Stimulated activated naive B cell treated with anti-CD40 and anti-IgM and Interleukin-4, amounts not matched to agents 10 μg/mL and 1 μg/mL and 100 μg/mL, for 72 hours (primary cell): ENCODE results near the gene MYO1B.

Experiments
- ATAC-seq, 2 donors: fragments of 150-1000 bp; cut with Tn5 transposase; replicated peaks; 2 replicates each; pipeline ENCODE4 v1.10.0; 2021; ENCODE audit warnings: moderate library complexity in 1 of 2
- DNase-seq: peaks from one replicate; pipeline ENCODE4 v3.0.0; 2021
- H3K27ac Mint-ChIP-seq: one replicate; pipeline ENCODE4 v1.8.0; 2022; ENCODE audit warnings: mild to moderate bottlenecking, mixed read lengths
- H3K27me3 Mint-ChIP-seq, 2 donors: one replicate each; pipeline ENCODE4 v1.8.0; 2022; ENCODE audit warnings: mixed read lengths in 2 of 2
- H3K36me3 Mint-ChIP-seq, 2 donors: one replicate each; pipeline ENCODE4 v1.8.0; 2022; ENCODE audit warnings: mixed read lengths in 2 of 2, mild to moderate bottlenecking in 1 of 2
- H3K4me1 Mint-ChIP-seq, 2 donors: one replicate each; pipeline ENCODE4 v1.8.0; 2022; ENCODE audit warnings: mixed read lengths in 2 of 2, mild to moderate bottlenecking in 1 of 2
- H3K4me3 Mint-ChIP-seq, 2 donors: one replicate each; pipeline ENCODE4 v1.8.0; 2022; ENCODE audit warnings: mild to moderate bottlenecking in 2 of 2, mixed read lengths in 2 of 2, moderate library complexity in 1 of 2
- H3K9me3 Mint-ChIP-seq, 2 donors: one replicate each; pipeline ENCODE4 v1.8.0; 2022; ENCODE audit warnings: mixed read lengths in 2 of 2, mild to moderate bottlenecking in 1 of 2

MYO1B gene

DNA sequence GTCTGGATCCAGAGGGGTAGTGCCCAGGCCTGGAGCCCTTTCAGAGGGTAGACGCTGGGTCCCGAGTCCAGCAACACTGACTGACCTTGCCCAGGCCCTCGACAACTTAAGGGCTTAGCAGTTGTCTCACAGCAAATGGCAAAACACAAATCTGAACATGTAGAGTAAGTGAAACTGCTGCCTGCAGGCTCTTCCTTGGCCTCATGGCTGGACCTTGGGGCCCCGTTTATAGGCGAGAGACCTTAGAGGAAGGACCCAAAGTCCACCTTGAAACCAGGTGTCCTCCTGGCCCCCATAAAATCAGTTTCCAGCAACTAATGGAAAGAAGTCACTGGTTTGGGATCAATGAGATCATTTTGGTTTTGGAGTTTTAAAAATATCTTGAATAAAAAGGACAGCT, 154.4 kb downstream of the MYO1B start:
- no peaks in the 10 kb centered on the region for H3K9me3 Mint-ChIP-seq
- DNase-seq = no peak

DNA sequence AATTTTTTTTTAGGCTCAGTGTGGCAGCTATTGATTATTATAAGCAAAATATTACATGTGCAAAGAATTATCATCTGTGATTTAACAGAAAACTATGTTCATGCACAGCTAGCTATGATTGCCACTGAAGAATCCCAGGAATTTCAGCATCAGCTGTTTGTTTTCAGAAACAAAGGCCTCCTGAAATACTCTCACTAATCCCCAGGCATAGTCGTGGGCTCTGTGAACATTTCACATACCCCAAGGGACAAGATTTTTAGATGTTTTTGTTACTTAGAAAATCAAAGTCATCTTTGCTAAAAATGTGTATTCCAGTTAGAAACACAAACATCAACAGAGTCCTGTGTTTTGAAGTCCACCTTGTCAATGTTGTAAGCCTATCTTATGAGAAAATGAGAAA, 156.1 kb downstream of the MYO1B start:
- ATAC-seq (no peak), DNase-seq (no peak)
- Mint-ChIP-seq H3K4me1 (peaks cover 3 to 12% of the 10 kb centered on the region in 2 donors), H3K27ac (no peak overlapping the region), H3K4me3 (no peak overlapping the region), H3K27me3 (no peaks in the 10 kb centered on the region), H3K36me3 (peaks cover 0 to 11% of the 10 kb centered on the region in 2 donors), H3K9me3 (no peaks in the 10 kb centered on the region)

More for the DNA sequence above, 154.4 kb downstream of the MYO1B start:
- no peaks in the 10 kb centered on the region for H3K27me3 Mint-ChIP-seq
- no peak for ATAC-seq
- no peak overlapping the region for H3K27ac Mint-ChIP-seq
- peaks cover 0 to 11% of the 10 kb centered on the region in 2 donors for H3K36me3 Mint-ChIP-seq
- peaks cover 0 to 4% of the 10 kb centered on the region in 2 donors for H3K4me1 Mint-ChIP-seq
- H3K4me3 Mint-ChIP-seq = no peak overlapping the region

DNA sequence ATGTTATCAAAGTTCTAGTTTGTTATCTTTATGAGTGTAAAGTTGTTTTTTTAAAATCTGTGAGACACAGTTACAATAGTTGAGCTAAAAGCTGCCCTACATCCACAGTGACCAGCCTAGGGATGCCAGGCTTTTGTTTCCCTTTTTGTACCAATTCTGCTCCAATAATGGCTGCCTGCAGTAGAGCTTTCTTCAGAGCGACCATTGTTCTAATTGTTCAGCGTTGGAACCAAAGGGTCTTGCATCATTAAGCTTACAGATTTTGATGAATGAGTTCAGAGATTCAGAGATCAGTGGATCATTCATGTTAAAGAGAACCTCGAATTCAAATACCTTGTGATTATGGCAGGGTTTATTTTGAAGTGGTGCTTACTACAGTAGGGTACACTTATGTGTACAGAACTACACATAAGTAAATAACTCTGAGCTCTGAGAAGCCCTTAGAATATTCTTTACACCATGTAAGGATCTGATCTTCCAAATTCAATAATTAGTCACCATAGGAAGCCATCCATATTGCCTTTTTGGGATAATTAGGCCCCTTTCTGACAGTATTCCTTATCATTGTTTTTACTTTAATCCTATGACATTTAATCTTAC, 157.9 kb downstream of the MYO1B start:
- DNase-seq = no peak
- no peaks in the 10 kb centered on the region for H3K9me3 Mint-ChIP-seq
- H3K4me3 Mint-ChIP-seq = no peak overlapping the region
- peaks cover 3 to 12% of the 10 kb centered on the region in 2 donors for H3K4me1 Mint-ChIP-seq
- peaks cover 0 to 11% of the 10 kb centered on the region in 2 donors for H3K36me3 Mint-ChIP-seq
- no peaks in the 10 kb centered on the region for H3K27me3 Mint-ChIP-seq
- ATAC-seq = no peak
- no peak overlapping the region for H3K27ac Mint-ChIP-seq

DNA sequence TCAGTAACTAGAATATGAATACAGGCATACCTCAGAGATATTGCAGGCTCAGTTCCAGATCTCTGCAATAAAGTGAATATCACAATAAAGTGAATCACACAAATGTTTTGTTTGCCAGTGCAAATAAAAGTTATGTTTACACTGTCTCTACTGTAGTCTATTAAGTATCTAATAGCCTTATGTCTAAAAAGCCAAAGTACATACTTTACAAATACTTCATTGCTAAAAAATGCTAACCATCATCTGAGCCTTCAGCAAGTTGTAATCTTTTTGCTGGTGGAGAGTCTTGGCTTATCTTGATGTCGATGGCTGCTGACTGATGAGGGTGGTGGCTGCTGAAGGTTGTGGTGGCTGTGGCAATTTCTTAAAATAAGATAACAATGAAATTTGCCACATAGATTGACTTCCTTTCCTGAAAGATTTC, 159.4 kb downstream of the MYO1B start:
- DNase-seq (no peak), ATAC-seq (no peak)
- peaks cover 3 to 12% of the 10 kb centered on the region in 2 donors for H3K4me1 Mint-ChIP-seq
- no peaks in the 10 kb centered on the region for H3K9me3 Mint-ChIP-seq
- H3K4me3 Mint-ChIP-seq = no peak overlapping the region
- no peaks in the 10 kb centered on the region for H3K27me3 Mint-ChIP-seq
- no peak overlapping the region for H3K27ac Mint-ChIP-seq
- H3K36me3 Mint-ChIP-seq = peaks cover 3 to 17% of the 10 kb centered on the region in 2 donors

DNA sequence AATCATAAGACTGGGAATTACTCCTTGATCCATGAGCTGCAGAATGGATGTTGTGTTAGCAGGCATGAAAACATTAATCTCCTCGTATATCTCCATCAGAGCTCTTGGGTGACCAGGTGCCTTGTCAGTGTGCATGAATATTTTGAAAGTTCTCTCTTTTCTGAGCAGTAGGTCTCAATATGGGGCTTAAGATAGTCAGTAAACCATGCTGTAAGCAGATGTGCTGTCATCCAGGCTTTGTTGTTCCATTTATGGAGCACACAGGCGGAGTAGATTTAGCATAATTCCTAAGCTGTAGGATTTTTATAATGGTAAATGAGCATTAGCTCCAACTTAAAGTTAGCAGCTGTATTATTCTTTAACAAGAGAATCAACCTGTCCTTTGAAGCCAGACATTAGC, 160.3 kb downstream of the MYO1B start:
- Mint-ChIP-seq H3K9me3 (no peaks in the 10 kb centered on the region), H3K27me3 (no peaks in the 10 kb centered on the region), H3K4me1 (peaks cover 3 to 12% of the 10 kb centered on the region in 2 donors), H3K4me3 (no peak overlapping the region), H3K27ac (no peak overlapping the region), H3K36me3 (peaks cover 6 to 14% of the 10 kb centered on the region in 2 donors)
- DNase-seq (no peak), ATAC-seq (no peak)

DNA sequence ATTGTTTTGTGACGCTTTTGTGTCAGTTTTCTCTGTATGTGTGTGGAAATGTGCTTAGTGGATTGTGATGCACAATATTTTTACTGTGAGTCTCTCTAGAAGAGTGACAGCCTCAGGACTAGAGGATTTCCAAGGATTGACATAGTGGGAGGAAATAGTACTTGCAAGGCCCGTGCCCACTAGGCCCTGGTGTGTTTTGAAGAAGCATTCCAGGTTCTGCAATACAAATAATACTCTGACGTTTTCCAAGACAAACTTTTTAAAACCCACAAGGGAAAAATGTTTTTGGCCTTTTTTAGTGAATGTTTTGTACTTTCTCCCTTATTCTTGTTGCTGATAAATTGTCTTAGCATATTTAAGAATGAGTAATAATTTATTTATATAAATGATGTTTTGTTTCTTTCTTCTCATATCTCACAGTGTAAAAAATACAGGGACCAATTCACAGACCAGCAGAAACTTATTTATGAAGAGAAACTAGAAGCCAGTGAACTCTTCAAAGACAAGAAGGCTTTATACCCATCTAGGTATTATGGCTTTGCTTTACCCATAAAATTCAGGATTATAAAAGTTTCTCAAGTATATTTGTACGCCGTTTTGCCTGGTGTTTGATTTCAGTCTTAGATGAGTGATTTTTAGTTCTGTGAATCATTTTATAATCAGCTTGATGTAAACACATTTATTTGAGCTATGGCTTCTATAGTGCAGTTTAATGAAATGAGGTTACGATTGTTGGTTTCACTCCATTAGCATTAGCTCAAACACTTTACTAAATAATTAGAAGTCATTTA, 165.6 kb downstream of the MYO1B start:
- Mint-ChIP-seq H3K36me3 (peaks cover 6 to 14% of the 10 kb centered on the region in 2 donors), H3K9me3 (no peaks in the 10 kb centered on the region), H3K27me3 (no peaks in the 10 kb centered on the region), H3K4me3 (no peak overlapping the region), H3K4me1 (no peaks in the 10 kb centered on the region), H3K27ac (no peak overlapping the region)
- DNase-seq (no peak), ATAC-seq (no peak)

DNA sequence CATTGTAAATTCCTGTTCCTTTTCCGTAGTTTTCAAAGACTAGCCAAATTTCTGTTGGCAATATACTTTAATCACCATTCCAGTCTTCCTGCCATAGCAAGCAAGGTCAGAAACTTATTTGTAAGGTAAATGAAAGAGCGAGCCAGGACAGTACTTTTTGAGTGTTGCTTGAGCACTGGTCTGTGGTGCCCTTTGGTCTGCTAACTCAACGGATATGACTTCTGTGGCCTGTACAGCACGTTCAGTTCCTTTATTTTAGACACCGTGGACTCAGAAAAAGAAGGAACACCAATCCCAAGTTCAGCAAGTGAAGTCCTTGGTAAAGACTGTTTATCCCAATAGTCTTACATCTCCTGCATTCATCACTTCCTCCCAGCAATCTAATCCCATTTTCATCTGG, 166.3 kb downstream of the MYO1B start:
- peaks cover 10 to 18% of the 10 kb centered on the region in 2 donors for H3K36me3 Mint-ChIP-seq
- H3K27me3 Mint-ChIP-seq = no peaks in the 10 kb centered on the region
- no peak overlapping the region for H3K27ac Mint-ChIP-seq
- H3K9me3 Mint-ChIP-seq = no peaks in the 10 kb centered on the region
- H3K4me3 Mint-ChIP-seq = no peak overlapping the region
- no peak for DNase-seq
- no peaks in the 10 kb centered on the region for H3K4me1 Mint-ChIP-seq
- no peak for ATAC-seq

DNA sequence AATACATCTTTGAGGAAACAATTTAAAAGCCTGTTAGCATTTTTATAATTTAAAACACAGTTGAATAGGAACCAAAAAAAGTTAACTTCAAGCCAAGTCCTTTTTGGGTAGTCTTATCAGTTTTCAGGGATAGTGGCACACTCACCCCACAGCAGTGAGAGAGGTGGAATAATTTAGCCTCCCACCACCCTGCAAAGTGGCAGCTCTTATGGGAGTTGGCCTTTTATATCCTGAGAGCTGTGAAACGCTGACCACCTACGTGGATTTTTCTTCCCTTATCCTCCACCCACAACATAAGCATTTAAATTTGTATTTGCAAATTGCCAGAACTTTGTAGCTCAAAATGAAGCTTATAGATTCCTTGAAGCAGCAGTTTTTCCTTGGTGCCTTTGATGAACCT, 167.1 kb downstream of the MYO1B start:
- Mint-ChIP-seq H3K4me1 (peaks cover 2 to 6% of the 10 kb centered on the region in 2 donors), H3K4me3 (no peak overlapping the region), H3K9me3 (no peaks in the 10 kb centered on the region), H3K27me3 (no peaks in the 10 kb centered on the region), H3K27ac (no peak overlapping the region), H3K36me3 (peaks cover 10 to 18% of the 10 kb centered on the region in 2 donors)
- ATAC-seq (no peak), DNase-seq (no peak)

DNA sequence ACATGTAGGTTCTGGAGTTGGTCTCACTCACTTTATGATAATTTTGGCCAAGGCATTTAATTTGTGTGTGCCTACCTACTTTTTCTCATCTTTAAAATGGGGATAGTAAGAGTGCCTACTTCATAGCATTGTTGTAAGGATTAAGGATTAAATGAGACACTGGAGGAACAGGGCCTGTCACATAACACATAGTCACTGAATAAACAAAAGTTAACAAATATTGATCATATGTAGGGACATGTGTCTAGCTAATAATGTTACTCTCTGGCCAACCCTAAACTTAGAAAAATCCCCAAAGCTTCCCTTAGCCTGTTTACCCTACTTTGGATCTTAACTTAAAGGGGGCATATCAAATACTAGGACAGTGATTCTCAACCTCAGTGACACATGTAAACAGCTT, 169.9 kb downstream of the MYO1B start:
- Mint-ChIP-seq H3K4me3 (no peak overlapping the region), H3K27me3 (no peaks in the 10 kb centered on the region), H3K4me1 (peaks cover 2 to 6% of the 10 kb centered on the region in 2 donors), H3K27ac (no peak overlapping the region), H3K9me3 (no peaks in the 10 kb centered on the region), H3K36me3 (peaks cover 7 to 10% of the 10 kb centered on the region in 2 donors)
- ATAC-seq (no peak), DNase-seq (no peak)

DNA sequence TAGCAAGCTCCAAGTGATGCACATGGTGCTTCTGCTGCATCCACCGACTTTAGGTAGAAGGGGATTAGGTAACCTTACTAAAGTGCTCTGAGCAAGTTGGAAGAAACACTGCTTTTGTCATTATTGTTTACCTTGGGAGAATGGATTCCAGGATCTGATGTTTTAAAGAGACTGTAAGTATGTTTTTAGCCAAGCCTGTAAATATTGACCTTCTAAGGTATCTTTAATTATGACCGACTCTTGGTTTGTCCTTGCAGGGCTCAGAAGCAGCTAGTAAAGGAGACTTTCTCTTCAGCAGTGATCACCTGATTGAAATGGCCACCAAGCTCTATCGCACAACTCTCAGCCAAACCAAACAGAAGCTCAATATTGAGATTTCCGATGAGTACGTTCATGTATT, 170.7 kb downstream of the MYO1B start:
- DNase-seq (no peak), ATAC-seq (no peak)

DNA sequence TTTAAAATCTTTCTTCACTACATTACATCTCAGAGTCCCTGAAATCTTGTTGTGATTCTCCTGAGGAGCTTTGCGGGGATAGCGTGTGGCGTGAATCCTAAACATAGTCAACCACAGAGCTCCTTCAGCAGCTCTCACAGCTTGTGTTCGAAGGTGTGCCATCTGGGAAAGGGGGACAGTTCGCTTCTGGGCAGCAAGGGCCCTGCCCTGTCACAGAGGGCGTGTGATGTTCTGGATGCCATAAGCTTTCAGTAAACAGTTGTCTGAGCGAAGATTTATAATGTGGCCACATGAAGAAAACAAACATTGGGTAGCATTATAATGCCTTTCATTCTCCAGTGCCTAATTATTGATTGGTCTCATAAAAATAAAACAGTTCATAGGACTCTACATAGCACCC, 172.5 kb downstream of the MYO1B start:
- DNase-seq (no peak), ATAC-seq (no peak)
- Mint-ChIP-seq H3K36me3 (peaks cover 3 to 6% of the 10 kb centered on the region in 2 donors), H3K4me1 (peaks cover 2 to 6% of the 10 kb centered on the region in 2 donors), H3K4me3 (no peak overlapping the region), H3K9me3 (no peaks in the 10 kb centered on the region), H3K27ac (no peak overlapping the region), H3K27me3 (no peaks in the 10 kb centered on the region)

More for the DNA sequence above, 170.7 kb downstream of the MYO1B start:
- Mint-ChIP-seq H3K27ac (no peak overlapping the region), H3K4me3 (no peak overlapping the region), H3K27me3 (no peaks in the 10 kb centered on the region), H3K9me3 (no peaks in the 10 kb centered on the region), H3K4me1 (peaks cover 2 to 6% of the 10 kb centered on the region in 2 donors), H3K36me3 (peaks cover 3 to 6% of the 10 kb centered on the region in 2 donors)

DNA sequence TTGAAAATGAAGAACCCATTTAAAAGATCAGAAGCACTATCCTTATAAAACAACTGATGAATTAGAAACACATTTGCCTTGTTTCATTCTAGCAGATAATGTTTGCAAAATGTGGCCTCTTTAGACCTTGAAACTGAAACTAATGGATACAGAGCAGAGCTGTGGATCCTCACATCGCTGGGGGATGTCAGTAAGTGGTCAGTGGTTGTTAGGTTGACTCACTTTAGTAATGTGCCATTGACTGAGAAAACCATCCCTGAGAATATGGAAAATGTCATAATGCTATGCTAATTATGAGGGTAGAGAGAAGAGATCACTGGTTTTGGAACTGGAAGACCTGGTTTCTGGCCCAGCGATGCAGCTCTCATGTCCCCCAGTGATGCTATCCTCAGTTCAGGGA, 176.7 kb downstream of the MYO1B start:
- H3K27ac Mint-ChIP-seq = no peak overlapping the region
- no peaks in the 10 kb centered on the region for H3K27me3 Mint-ChIP-seq
- peaks cover 2 to 4% of the 10 kb centered on the region in 2 donors for H3K4me1 Mint-ChIP-seq
- no peaks in the 10 kb centered on the region for H3K36me3 Mint-ChIP-seq
- no peaks in the 10 kb centered on the region for H3K9me3 Mint-ChIP-seq
- DNase-seq (no peak), ATAC-seq (peak; percentile 42 to 59)
- no peak overlapping the region for H3K4me3 Mint-ChIP-seq

DNA sequence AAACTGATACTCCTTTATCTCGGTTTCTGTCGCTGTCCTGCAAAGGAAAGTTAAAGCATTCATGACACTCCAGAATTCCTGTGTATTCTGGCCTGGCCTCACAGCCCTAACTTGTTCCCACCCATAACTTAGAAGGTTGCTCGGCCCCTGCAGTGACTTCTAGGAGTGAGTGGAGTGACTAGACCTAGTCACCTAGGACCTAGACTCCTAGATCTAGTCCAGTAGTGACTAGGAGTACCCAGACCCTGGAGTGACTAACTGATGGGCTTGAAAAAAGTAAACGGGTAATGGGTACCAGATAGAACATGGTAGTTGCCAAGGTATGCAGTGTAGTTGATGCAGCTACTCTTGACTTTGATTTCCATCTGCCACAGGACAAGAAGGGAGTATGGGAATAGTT, 181.8 kb downstream of the MYO1B start:
- Mint-ChIP-seq H3K4me1 (no peaks in the 10 kb centered on the region), H3K36me3 (no peaks in the 10 kb centered on the region), H3K27me3 (no peaks in the 10 kb centered on the region), H3K4me3 (no peak overlapping the region), H3K9me3 (no peaks in the 10 kb centered on the region), H3K27ac (no peak overlapping the region)
- ATAC-seq = no peak
- no peak for DNase-seq

DNA sequence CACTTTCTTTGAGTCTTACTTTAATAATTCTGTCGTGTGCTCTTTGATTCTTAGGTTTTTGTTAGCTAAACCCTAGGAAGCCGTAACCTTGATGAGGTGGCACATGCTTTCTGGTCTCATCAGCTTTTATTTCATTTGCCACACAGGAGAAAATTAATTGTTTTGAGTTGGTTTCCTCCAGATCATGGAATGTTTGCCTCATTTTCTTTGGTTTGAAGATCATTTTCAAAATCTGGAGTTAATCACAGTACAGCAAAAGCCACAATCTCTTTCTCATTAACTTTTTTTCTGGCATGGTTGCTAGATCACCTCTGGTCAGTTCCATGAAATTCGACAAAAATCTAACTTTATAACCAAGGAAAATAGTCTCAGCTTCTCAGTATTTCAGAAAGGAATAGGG, 182.9 kb downstream of the MYO1B start:
- no peak overlapping the region for H3K27ac Mint-ChIP-seq
- H3K36me3 Mint-ChIP-seq = no peaks in the 10 kb centered on the region
- ATAC-seq (no peak), DNase-seq (no peak)
- no peaks in the 10 kb centered on the region for H3K27me3 Mint-ChIP-seq
- no peak overlapping the region for H3K4me3 Mint-ChIP-seq
- H3K9me3 Mint-ChIP-seq = no peaks in the 10 kb centered on the region
- H3K4me1 Mint-ChIP-seq = no peaks in the 10 kb centered on the region

DNA sequence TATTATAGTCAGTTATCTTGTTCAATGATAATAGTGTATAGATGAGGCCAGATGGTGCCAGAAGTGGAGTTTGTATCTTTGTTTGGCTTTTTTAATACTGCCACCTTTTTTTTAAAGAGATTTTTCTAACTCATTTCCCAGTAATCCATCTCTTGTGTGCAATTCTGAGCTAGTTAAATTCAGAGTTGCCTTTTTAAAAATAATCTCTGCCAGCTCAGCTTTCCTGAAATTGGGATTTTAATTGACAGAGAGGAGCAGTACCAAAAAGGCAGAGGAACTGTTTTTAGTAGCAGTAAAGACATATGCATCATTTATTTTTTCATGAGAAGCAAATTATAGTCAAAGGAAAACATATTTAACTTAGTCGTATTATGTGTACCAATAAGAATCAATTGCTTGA, 185.3 kb downstream of the MYO1B start:
- H3K36me3 Mint-ChIP-seq = no peaks in the 10 kb centered on the region
- DNase-seq (no peak), ATAC-seq (no peak)
- no peak overlapping the region for H3K4me3 Mint-ChIP-seq
- no peak overlapping the region for H3K27ac Mint-ChIP-seq
- no peaks in the 10 kb centered on the region for H3K4me1 Mint-ChIP-seq
- H3K27me3 Mint-ChIP-seq = no peaks in the 10 kb centered on the region
- H3K9me3 Mint-ChIP-seq = no peaks in the 10 kb centered on the region
